K562 (cell line): ENCODE results near the gene RBM15. TPM values are rescaled to one million over a fixed set of nuclear protein-coding genes. Genes with fewer than 3 reads are reported as not detected.

Source experiments
- ARID2 ChIP-seq: fragments of 450-650 bp; IDR thresholded peaks from 2 replicates; pipeline ENCODE4 v1.6.1; 2017; ENCODE audit warnings: antibody characterized with exemption, mild to moderate bottlenecking
- CBX1 ChIP-seq: sonication (generic); IDR thresholded peaks from 2 replicates; pipeline ENCODE4 v1.6.1; 2016; ENCODE audit warnings: antibody characterized with exemption, low read depth, mild to moderate bottlenecking
- CLOCK ChIP-seq: fragments of 250-450 bp; sonication (Bioruptor Pico); IDR thresholded peaks from 2 replicates; pipeline ENCODE4 v1.4.0; 2020; ENCODE audit warnings: mild to moderate bottlenecking, moderate library complexity, borderline replicate concordance
- GABPB2 ChIP-seq: fragments of 250-450 bp; sonication (Bioruptor Pico); conservative IDR thresholded peaks from 2 replicates; pipeline ENCODE4 v1.5.1; 2021; ENCODE audit warnings: mild to moderate bottlenecking
- MGA ChIP-seq: fragments of 450-650 bp; IDR thresholded peaks from 2 replicates; pipeline ENCODE4 v1.6.1; 2016; ENCODE audit warnings: mild to moderate bottlenecking, moderate library complexity
- MTA3 ChIP-seq: fragments of 450-650 bp; formaldehyde crosslinking; IDR thresholded peaks from 2 replicates; pipeline ENCODE4 v1.6.1; 2017; ENCODE audit warnings: mild to moderate bottlenecking, borderline replicate concordance
- RBFOX2 ChIP-seq: fragments of 200-400 bp; formaldehyde crosslinking; IDR thresholded peaks from 2 replicates; pipeline ENCODE4 v1.6.1; 2017; ENCODE audit warnings: low read depth, mild to moderate bottlenecking, low read length, moderate library complexity
- SFPQ ChIP-seq: fragments of 200-400 bp; formaldehyde crosslinking; IDR thresholded peaks from 2 replicates; pipeline ENCODE4 v1.6.1; 2017; ENCODE audit warnings: mild to moderate bottlenecking, low read depth, low read length, moderate library complexity
- SIN3A ChIP-seq, 2 experiments: fragments of 150-350 bp in 1 of 2; IDR thresholded peaks; 2 replicates each; pipeline ENCODE4 v1.6.1; 2011 to 2016; ENCODE audit warnings: borderline replicate concordance in 2 of 2, low read depth in 2 of 2, low read length in 2 of 2, mild to moderate bottlenecking in 2 of 2, moderate library complexity in 2 of 2; ENCODE audit not compliant: control insufficient read depth in 1 of 2
- polyA plus RNA-seq, 8 experiments: library from polyadenylated mRNA; depleted of rRNA in 4 of 8; stranded (reverse) in 5 of 8; unstranded in 3 of 8; fragments of >200 nt; fragmentation: Nextera tagmentation in 2 of 8; fragmentation: Illumina TruSeq in 1 of 8; extraction: Ambion mirVana in 2 of 8; extraction: Trizol in 1 of 8; gene quantifications; 2 replicates each; pipeline versions ENCODE4 v1.2.1 to v1.2.3, GENCODE V29; 2011 to 2014; ENCODE audit warnings: inconsistent platforms in 1 of 8, missing spikeins in 1 of 8
- total RNA-seq, 7 experiments: library from RNA; depleted of rRNA in 6 of 7; stranded (reverse); fragments of >200 nt in 6 of 7; fragmentation: Illumina TruSeq in 2 of 7; extraction: Trizol in 2 of 7; gene quantifications; 2 replicates each; pipeline versions ENCODE4 v1.2.1 to v1.2.3, GENCODE V29; 2011 to 2021; ENCODE audit warnings: low replicate concordance in 1 of 7

RBM15 gene
- total and polyA plus RNA-seq, 9 of the 15 experiments (the other 6 are each of a cell fraction or from before 2014, with no cell fraction given) = 2.4 to 63.4 (median 28.2) TPM

GRCh38 chr1:110347182-110347893, 8.2 kb downstream of the RBM15 start (continued):
- TF ChIP-seq MGA = no peak
- TF ChIP-seq CBX1 = no peak
- no peak for TF ChIP-seq ARID2
- TF ChIP-seq CLOCK = no peak
- TF ChIP-seq SIN3A (IDR thresholded peaks at IDR 0.05; ENCODE audit: borderline replicate concordance in 2 of 2, control insufficient read depth in 1 of 2, low read depth in 2 of 2, low read length in 2 of 2) = no peak
- TF ChIP-seq RBFOX2 = 0 out of 2 replicates have a peak, but pooled peaks have one; percentile 5
- peak; percentile 70 for TF ChIP-seq MTA3
- no peak for TF ChIP-seq SFPQ
- no peak for TF ChIP-seq GABPB2 (CRISPR knock-in tag)
